GM23248 (cell line): ENCODE results near the gene LRP2BP.

ENCODE experiments used
- EZH2 ChIP-seq: fragments of 200-600 bp; sonication (generic); IDR thresholded peaks from 2 replicates; pipeline ENCODE4 v1.6.1; 2018; ENCODE audit warnings: antibody characterized with exemption, mild to moderate bottlenecking; ENCODE audit not compliant: insufficient read depth, poor library complexity, severe bottlenecking
- EZH2phosphoT487 ChIP-seq: fragments of 200-600 bp; sonication (generic); IDR thresholded peaks from 2 replicates; pipeline ENCODE4 v1.6.1; 2018; ENCODE audit warnings: antibody characterized with exemption, moderate library complexity, mild to moderate bottlenecking, low read depth; ENCODE audit not compliant: insufficient read depth

DNA sequence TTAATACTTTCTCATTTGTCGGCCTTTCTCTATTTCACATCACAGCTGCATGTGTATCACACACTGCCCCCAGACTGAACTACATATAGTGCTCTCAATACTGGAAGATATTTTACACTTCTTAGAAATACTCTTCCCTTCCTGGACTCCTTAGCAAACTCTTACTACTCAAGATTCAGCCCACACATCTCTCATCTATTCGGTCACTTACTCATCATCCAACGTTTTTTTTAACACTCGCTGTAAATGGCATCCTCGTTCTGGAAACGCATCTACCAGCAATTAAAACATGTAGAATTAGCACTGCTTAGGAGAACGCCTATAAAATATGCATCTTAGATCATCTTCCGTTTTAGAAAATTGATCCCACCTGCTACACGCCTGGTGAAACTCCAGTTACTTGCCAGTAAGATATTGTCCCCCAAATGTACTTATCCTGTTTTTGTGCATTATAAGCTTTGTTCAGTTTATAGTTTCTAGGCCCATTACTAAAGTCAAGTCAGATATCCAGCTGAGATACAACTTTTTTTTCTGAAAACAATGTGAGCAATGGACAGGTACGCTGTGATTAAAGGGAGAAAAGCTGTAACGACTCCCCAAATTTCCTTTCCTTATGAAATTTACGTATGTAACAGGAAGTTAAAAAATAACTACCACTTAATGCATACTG is 1.0 kb downstream of the LRP2BP start:
- TF ChIP-seq EZH2phosphoT487: no peak
- TF ChIP-seq EZH2: no peak
